Hematopoietic multipotent progenitor cell (in vitro differentiated cells): Measurements from ENCODE around the gene PRTFDC1. TPM values are rescaled to one million over a fixed set of nuclear protein-coding genes. Genes with fewer than 3 reads are reported as not detected.
A peak's percentile ranks its signal among the peaks of the same experiment; 100 is the strongest.
"Not testable (repeated sequence)": the region's sequence is repeated elsewhere in the genome, so short reads cannot be mapped to it uniquely, and the experiment has no call there.

Experiments
- DNase-seq, 3 donors: peaks; one replicate each; pipeline ENCODE4 v3.0.0-alpha.2; 2011 to 2015; ENCODE audit warnings: low read depth in 2 of 3, low spot score in 2 of 3
- total RNA-seq: library from RNA; depleted of rRNA; stranded (reverse); fragments of >200 nt; gene quantifications from one replicate; pipeline ENCODE4 v1.2.3, GENCODE V29; 2012

PRTFDC1 gene
- total RNA-seq: 3.5 TPM

- DNase-seq: peak in 2 of 3 donors; percentile 29 to 43
These were observed at the start of gene PRTFDC1 for GRCh38 chr10:24952143-24952706. TSS of gene PRTFDC1 (minus strand) at chr10:24952606. CDS start at chr10:24952575, 31 bp downstream.

- DNase-seq: no peak
These were observed 45.6 kb upstream of the PRTFDC1 start for GRCh38 chr10:24998044-24998443.

- no peak for DNase-seq
These were observed 42.7 kb upstream of the PRTFDC1 start for GRCh38 chr10:24995072-24995471.

GRCh38 chr10:24993237-24993958 lies 41.0 kb upstream of the PRTFDC1 start:
- DNase-seq: no peak

- DNase-seq: peak in 1 of 3 donors; percentile 7
These were observed 40.2 kb upstream of the PRTFDC1 start for GRCh38 chr10:24992512-24993133.

- no peak for DNase-seq
These were observed 38.9 kb upstream of the PRTFDC1 start for GRCh38 chr10:24991298-24991697.

GRCh38 chr10:24989867-24990266 lies 37.5 kb upstream of the PRTFDC1 start:
- peak in 1 of 3 donors; percentile 2 for DNase-seq

- DNase-seq: peak in 2 of 3 donors; percentile 57 to 84
These were observed 36.6 kb upstream of the PRTFDC1 start for GRCh38 chr10:24988831-24989640.

GRCh38 chr10:24984906-24985305 lies 32.5 kb upstream of the PRTFDC1 start:
- no peak for DNase-seq

- DNase-seq: no peak
These were observed 31.5 kb upstream of the PRTFDC1 start for GRCh38 chr10:24983946-24984345.

GRCh38 chr10:24983130-24983529 lies 30.7 kb upstream of the PRTFDC1 start:
- DNase-seq: no peak

- DNase-seq: no peak
These were observed 30.1 kb upstream of the PRTFDC1 start for GRCh38 chr10:24982319-24983112.

- DNase-seq: no peak
These were observed 28.8 kb upstream of the PRTFDC1 start for GRCh38 chr10:24981161-24981710.

GRCh38 chr10:24979685-24980084 lies 27.3 kb upstream of the PRTFDC1 start:
- DNase-seq: no peak

GRCh38 chr10:24974976-24975375 lies 22.6 kb upstream of the PRTFDC1 start:
- DNase-seq: no peak

- DNase-seq: no peak
These were observed 20.8 kb upstream of the PRTFDC1 start for GRCh38 chr10:24973163-24973562.

GRCh38 chr10:24971374-24971773 lies 19.0 kb upstream of the PRTFDC1 start:
- DNase-seq: no peak

- DNase-seq: no peak
These were observed 17.5 kb upstream of the PRTFDC1 start for GRCh38 chr10:24969841-24970281.

- not testable (repeated sequence) for DNase-seq
These were observed 16.5 kb upstream of the PRTFDC1 start for GRCh38 chr10:24968951-24969350.

GRCh38 chr10:24968349-24968748 lies 15.9 kb upstream of the PRTFDC1 start:
- DNase-seq: no peak
